HG02981 (cell line): Measurements from ENCODE around the gene MIB2.
"Not testable (repeated sequence)": the region's sequence is repeated elsewhere in the genome, so short reads cannot be mapped to it uniquely, and the experiment has no call there.

Experiments used
- ATAC-seq: cut with Tn5 transposase; IDR thresholded peaks from one replicate; pipeline ENCODE4 v1.9.1; 2021; ENCODE audit warnings: mild to moderate bottlenecking, moderate library complexity; ENCODE audit not compliant: unreplicated experiment

The MIB2 gene

GRCh38 chr1:1615256-1616044 is at the start of gene MIB2:
TSS of gene MIB2 (plus strand) at chr1:1615500. CDS start at chr1:1623453, 7,953 bp downstream.
- ATAC-seq: peak; percentile 83

DNA sequence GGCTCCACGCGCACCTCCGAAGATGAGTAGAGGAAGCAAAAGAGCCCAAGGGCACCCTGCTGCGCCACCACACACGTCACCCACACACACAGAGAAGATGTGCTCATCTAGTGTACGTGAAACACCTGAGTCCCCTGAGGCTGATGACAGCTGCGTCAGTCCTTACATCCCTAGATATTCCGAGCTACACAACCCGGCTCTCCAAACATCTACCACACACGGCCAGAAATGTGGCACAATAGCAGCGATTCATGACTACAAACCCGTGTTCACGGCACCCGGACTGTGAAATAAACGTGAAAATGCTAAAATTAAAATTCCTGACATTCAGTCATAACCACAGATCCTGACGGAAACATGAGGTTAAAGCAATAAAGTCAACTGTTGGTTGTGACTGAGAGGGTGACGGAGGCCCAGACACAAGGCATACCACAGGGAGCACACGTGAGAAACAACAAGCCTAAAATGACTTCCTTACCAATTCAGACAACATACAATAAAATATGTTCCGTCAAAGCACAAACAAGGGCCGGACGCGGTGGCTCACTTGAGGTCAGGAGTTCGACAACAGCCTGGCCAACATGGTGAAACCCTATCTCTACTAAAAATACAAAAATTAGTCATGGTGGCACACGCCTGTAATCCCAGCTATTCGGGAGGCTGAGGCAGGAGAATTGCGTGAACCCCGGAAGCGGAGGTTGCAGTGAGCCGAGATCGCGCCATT is 48.0 kb upstream of the MIB2 start:
- no peak for ATAC-seq

DNA sequence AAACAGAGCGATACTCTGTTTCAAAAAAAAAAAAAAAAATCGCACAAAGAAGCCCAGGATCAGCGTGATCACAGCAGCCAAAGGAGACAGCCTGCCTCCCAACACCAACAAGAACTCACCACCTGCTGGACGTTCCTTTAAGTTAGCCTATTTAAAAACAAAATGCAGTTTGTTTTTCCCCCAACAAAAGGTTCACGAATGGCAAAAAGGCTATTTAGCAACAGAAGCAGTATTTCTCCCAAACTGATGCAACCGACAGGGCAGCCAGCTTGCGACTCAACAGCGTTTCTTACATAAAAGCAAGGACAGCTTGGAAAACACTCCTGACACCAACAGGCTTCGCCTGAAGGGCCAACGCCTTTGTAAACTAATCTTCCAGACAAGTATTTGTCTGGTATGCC is 47.4 kb upstream of the MIB2 start:
- ATAC-seq: no peak

GRCh38 chr1:1569341-1569740 is 46.0 kb upstream of the MIB2 start:
- no peak for ATAC-seq

DNA sequence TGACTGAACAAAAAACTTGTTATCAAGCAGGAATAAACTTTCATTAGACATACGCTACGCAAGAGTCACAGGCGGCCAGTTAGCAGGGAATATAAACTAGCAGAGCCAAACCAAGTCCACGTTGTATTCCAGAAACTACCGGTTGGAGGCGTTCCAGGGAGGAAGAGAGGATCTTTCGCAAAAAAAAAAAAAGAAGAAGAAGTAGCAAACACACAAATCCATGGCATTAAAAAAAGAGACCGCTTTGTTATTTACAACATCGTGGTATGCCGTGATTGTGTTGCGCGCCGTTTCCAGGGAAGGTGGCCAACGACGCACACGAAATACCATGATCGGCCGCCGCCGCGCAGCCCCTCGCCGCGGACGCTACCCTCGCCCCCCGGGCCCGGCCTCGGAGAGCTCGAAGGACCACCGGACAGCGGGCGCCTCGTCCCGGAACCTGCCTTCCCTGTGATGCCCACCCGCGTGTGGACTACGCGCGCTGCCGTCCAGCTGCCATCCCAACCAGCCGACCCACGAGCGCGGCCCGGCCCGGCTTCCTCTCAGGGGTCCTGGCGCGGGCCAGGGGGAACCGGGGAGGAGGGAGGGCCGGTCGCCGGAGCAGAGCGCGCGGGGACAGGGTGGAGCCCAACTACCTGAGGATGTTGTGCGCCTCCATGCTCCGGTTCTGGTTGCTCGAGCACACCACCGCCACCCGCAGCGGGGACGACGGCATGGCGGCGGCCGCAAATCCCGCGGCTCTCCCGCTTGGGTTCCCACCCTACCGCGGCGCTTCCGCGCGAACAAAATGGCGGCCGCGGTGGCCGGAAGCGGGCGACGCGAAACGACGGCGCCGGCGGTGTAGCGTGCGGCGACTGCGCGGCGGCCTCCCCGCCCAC is 41.2 kb upstream of the MIB2 start:
- ATAC-seq: peak; percentile 69

DNA sequence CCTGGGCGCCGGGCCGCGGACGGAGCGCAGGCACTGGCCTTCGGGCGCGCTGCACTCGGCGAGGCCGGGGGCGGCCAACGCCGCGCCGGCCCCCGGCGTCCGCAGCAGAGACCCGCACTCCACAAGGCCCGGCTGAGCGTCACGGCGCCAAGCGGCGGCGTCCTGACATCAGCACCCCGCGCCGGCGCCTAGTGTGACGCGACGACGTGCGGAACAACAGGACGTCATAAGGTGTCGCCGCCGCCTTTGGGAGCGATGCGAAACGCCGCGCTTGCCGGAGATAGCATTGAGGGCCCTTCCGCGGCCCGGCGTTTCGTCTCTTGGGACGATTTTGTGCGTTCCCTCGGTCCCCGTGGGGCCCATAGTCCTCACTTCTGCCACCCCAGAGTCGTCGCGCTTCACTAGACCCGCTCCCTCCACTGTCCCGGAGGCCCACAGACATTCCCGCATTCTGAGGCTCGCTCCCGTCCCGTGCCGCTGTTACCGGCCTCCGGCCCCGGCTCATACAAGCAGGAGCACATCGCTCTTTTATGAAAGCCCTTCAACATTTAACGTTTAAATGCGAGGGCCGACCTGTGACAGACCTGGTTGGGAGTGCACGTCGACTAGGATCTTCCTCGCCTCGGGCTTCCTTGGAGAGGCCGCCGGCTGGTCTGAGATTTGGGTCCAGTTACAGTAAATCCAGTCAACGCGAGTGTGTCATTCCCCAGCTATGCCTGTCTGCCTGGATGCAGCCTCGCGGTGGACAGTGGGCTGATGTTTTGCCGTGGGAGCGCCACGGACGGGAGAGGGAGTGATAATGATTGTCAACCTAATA is 40.4 kb upstream of the MIB2 start, which contains the start of gene SSU72:
TSS of gene SSU72 (minus strand) at position 143 of the 817 bp plus-strand sequence. CDS start 306 bp downstream, outside the sequence.
- ATAC-seq: peak; percentile 78

GRCh38 chr1:1577367-1578011 is 37.8 kb upstream of the MIB2 start:
- no peak for ATAC-seq

GRCh38 chr1:1578371-1578940 is 36.8 kb upstream of the MIB2 start:
- ATAC-seq: no peak

DNA sequence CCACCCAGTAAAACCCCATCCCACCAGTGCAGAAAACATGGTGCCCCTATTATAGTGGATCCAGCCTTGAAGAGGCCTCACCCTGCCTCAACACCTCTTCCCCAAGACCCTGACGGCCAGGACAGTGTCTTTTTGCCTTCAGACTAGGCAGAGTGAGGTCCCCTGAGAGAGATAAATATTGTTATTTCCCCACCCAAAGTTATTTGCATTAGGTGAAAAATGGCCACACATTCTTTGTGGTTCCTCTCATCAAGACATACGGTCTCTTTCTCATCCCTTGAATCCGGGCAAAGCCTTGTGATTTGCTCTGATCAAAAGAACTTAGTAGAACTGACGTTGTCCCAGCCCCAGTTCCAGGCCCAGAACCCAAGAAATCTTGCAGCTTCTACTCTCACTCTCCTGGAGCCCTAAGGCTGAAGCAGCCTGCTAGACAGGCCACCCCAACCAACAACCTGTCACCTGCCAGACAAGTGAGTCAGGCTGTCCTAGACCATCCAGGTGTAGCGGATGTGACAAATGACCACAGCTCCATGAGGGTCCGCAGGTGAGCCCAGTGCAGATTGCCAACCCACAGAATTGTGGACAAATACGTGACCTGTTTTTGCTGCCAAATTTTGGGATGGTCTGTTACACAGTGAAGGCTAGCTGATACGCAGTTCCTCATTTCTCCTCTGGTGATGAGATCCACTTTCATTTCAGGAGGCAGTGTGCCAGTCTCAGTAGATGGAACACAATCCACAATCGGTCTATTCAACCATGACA is 32.5 kb upstream of the MIB2 start:
- no peak for ATAC-seq

DNA sequence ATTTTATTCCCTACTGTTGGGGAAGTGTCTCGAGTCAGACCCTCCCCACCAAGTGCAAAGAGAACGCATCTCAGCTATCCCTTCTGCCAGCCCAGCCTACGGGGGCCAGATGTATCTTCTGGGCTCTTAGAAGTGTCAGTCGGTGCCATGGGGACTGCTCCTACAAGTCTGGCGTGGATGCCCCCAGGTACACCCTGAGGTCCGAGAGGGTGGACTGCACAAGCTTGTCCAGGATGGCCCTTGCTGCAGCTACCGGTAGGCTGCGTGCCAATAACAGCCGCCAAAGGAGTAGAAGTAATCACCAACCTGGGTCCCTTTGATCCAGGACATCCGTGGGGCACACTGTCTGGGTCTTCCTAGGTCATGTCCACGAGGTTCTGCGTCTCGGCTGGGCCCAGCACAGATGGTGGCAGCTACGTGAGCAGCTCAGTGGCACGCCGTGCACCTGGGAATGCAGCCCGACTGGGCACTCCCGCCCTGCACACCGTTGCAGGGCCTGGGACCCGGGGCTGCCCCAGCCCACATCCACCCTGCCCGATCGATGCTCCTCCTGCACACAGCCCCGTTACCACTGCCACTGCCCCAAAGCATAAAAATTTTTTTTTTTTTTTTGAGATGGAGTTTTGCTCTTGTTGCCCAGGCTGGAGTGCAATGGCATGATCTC is 31.8 kb upstream of the MIB2 start:
- ATAC-seq: no peak

- no peak for ATAC-seq
These were observed 23.8 kb upstream of the MIB2 start for GRCh38 chr1:1591452-1591851.

DNA sequence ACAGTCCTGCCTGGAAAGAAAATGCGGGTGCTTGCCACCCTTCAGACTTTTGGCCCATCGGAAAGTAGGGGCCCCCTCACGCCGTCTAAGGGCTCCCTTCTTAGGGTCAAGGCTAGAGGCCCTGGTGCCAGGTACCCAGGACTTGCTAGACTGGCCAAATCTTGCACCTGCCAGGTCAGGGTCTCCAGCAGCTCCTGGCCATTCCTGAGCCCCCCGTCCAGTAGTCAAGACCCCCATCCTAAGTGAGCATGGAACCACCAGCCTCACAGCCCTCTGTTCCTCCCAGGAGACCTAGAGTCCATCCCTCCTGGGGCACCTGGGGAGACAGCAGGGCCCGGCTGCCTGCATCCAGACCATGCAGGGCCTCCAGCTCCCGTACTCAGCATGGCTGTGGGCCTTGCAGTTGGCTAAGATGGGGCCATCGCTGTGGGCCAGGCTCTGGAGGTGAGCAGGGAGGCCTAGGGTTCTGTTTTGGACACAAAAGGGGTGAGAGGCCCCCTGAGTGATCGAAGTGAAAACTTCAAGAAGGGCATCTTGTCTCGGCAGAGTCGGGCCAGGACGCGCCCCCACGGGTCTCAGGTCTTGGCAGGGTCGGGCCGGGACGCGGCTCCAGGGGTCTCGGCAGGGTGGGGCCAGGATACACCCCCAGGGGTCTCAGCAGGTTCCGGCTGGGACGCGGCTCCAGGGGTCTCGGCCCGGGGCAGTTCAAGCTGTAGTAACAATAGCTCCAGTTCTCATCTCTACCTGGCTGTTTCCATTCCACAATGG is 21.3 kb upstream of the MIB2 start:
- no peak for ATAC-seq

DNA sequence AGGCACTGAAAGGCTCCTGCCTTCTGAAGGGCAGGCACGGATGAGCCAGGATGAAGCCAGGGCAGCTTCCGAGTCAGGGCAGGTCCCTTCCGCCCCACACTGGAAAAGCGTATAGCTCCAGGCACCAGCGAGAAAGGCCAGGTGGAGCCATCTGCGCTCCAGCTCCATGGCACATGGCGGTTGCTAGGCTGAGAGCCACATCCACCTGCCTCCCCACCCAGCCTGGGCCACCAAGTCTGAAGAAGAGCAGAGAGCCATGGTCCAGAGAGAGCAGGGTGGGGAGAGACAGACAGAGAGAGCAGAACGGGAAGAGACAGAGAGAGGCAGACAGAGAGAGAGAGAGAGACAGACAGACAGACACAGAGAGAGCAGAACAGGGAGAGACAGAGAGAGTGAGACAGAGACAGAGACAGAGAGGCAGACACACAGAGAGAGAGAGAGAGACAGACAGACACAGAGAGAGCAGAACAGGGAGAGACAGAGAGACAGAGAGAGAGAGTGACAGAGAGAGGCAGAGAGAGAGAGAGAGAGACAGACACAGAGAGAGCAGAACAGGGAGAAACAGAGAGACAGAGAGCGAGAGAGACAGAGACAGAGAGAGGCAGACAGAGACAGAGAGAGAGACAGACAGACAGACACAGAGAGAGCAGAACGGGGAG is 20.6 kb upstream of the MIB2 start:
- no peak for ATAC-seq

DNA sequence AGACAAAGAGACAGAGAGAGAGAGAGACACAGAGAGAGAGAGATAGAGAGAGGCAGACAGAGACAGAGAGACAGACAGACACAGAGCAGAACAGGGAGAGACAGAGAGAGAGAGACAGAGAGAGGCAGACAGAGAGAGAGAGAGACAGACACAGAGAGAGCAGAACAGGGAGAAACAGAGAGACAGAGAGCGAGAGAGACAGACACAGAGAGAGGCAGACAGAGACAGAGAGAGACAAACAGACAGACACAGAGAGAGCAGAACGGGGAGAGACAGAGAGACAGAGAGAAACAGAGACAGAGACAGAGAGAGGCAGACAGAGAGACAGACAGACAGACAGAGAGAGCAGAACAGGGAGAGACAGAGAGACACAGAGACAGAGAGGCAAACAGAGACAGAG is 20.0 kb upstream of the MIB2 start:
- ATAC-seq: not testable (repeated sequence)

- no peak for ATAC-seq
These were observed 18.6 kb upstream of the MIB2 start for GRCh38 chr1:1596493-1597274.

- ATAC-seq: no peak
These were observed 17.9 kb upstream of the MIB2 start for GRCh38 chr1:1597275-1597930.
